Measurements from ENCODE around the gene NUP210L.
"Not testable (repeated sequence)": the region's sequence is repeated elsewhere in the genome, so short reads cannot be mapped to it uniquely, and the experiment has no call there.

The NUP210L gene

DNA sequence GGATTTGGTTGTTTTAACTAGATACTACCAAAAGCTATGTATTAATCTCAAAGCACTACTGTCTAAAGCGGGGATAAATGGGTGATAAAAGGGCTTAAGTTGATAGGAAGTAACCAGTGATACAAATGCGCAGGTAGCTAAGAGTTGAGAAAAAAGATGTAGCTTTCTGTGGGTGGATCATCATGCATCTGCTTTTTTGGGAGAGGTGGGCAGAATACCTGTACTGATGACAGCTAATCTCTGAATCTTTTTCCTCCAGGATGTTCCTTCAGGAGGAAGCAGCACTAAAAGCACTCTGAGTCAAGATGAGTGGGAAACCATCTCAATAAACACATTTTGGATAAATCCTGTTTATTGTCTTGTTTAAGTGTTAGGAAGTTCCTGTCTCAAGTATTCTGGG lies 163.1 kb downstream of the NUP210L start:
- DNase-seq (ENCODE audit: low read depth): no peak

DNA sequence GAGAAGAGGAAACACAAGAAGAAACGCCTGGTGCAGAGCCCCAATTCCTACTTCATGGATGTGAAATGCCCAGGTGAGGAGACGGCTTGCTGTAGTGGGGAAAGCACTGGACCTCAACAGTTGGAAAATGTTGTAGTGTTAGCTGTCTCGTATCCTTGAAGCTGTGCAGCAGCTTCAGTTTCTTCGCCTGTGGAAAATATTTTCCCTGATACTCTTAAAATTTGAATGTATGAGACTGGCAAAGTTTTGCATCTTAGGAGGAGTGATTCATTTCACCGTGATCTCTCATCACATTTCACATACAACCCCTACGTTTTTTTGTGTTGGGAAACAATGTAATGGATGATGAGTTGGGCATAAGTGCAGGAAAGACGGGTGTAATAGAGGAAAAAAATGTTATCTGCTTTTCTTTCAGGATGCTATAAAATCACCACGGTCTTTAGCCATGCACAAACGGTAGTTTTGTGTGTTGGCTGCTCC lies 163.7 kb downstream of the NUP210L start:
- no peak for DNase-seq (ENCODE audit: low read depth)

DNA sequence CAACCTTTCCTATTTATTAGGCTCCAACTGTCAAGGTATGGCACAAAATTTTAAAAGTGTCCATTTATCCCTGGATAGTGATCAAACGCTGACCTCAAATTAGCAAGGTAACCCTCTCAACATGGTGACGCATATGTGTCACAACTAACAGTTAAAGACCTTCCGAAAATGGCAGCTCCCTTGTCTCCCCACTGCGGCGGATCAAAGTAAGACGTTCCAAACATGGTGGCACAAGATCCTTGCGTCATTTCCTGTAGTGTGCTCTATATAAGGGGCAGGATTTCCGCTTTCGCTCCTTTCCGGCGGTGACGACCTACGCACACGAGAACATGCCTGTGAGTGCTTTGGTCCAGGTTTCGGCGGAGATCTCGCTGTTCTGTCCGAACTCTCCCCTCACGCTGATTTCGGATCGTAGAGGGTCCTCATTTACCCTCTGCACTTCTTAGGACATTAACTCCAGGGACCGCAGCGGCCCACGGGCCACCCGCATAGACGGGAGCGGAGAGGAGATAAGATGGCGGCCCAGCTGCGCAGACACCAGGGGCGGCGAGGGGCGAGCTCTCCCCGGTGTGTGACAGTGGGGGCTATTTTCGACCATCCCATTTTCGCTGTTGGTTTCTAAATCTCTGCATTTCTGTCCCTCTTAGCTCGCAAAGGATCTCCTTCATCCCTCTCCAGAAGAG lies 164.3 kb downstream of the NUP210L start, which contains the start of gene RPS27:
Gene RPS27 (plus strand): TSS at position 295 of the 683 bp plus-strand sequence. CDS start 35 bp downstream, at position 330.
- peak; percentile 75 for DNase-seq (ENCODE audit: low read depth)

DNA sequence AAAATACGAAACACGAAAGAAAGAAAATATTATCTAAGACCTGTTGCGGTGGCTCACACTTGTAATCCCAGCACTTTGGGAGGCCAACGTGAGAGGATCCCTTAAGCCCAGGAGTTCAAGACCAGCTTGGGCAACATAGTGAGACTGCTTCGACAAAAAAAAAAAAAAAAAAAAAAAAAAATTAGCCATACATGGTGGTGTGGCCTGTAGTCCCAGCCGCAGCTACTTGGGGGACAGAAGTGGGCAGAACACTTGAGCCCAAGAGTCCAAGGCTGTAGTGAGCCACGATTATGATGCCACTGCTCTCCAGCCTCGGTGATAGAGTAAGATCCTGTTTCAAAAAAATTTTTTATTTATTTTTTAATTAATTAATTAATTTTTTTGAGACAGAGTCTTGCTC lies 167.3 kb downstream of the NUP210L start:
- DNase-seq (ENCODE audit: low read depth): no peak

DNA sequence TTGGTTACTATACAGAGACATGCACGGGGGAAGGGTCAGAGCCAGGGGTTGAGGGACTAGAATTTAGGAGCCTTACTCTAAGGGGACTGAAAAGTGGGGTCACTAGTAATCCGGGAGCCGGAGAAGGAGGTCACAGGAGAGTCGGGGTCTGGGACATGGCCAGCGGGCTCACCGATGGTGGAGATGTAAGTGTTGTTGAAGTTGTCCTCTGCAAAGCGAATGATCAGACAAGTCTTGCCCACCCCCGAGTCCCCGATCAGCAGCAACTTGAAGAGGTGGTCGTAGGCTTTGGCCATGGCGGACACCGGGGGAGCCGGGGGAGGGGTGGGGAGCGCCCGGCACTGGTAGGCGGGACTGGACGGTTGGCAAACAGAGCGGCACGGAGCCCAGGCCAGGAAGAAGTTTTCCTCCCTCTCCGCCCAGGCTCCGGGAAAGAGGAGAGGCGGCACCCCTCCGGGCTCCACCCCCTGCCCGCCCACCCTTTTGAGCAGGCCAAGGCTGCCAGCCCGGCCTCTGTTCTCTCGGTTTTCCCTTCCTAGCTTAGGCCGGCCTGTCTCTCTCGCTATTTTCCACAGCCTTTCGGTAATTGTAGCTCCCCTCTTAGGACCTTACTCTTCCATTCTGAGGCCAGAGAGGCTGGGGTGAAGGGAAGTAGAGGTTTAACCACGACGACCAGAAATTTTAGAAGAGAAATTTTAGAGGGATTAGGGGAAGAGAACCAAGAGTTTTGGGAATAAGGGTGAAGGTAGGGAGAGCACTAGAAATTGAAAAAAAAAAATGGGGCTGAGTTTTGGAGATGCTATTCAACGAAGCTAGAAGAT lies 168.7 kb downstream of the NUP210L start, which contains the start of gene RAB13:
Gene RAB13 (minus strand): TSS at position 399 of the 821 bp plus-strand sequence. CDS start 103 bp downstream, at position 296.
- DNase-seq (ENCODE audit: low read depth): no peak

DNA sequence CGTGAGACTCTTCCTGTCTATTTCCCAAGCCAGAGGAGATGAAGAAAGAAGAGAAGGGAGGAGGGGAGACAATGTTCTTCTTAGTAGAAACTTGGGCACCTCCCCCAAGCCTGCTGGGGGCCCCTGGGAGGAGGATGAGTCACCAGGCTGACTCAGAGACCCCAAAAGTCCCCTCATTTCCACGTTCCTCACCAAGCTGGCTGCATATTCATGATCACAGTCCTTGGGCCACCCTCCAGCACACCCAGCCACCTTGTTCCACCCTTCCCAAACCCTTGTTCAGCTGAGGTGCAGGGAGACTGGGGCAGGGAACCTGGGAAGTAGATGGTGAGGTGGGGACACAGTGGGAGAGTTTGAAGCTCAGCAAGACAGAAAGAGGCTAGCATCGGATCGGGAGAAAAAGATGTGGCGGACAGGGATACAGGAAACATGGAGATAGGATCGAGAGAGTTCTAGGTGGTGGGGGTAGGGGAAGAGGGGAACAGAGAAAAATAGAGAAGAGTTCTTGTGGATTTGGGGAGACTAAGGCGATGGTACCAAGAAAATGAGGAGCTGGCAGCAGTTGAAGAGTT lies 169.4 kb downstream of the NUP210L start:
- no peak for DNase-seq (ENCODE audit: low read depth)

DNA sequence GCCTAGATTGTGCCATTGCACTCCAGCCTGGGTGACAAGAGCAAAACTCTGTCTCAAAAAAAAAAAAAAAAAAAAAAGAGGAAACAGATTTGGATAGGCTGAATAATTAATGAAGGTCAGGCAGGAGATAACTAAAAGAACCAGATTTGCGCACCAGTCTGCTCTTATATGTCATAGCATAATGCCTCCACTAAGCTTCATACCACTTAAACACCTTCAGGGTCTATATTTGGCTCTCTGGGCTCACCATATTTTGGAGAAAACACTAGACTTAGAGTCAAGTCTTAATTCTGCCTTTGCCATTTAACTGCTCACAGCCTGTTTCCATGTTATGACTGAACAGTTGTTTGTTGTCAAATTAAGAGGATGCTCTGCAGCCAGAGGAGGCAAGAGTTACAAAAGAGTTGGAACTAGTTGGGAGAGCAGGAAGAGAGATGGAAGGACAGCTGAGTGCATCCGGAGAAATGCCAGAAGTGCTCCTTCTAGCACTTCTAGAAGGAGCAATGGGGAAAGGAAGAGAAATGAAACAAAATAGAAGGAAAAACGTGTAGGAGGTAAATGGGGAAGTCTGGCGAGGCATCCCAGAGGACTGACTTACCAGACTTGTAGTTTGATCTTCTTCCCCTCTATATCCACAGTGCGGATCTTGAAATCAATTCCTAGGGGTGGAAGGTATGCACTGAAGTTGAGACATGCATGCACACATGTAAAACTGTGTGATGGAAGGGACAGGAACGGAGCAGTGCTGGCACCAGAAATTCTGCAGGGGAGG lies 170.6 kb downstream of the NUP210L start:
- DNase-seq (ENCODE audit: low read depth): no peak

DNA sequence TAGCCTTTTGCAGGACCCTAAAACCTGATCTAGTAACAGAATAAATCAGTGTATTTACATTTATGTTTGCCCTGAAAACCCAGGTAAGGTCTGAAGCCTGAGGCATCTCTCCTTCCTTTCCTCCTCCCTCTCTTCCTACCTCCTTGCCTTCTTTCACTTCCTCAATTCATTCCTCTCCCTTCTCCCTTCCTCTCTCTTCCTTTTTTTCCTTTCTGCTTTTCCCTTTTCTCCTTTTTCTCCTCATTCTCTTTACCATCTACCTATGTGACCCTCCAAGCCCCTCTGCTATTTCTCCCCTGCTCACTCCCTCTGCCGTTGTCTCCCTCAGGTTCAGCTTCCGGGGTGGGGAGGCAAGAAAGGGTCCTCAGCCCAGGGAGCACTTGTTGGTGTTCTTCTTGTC lies 173.1 kb downstream of the NUP210L start:
- DNase-seq (ENCODE audit: low read depth): not testable (repeated sequence)

DNA sequence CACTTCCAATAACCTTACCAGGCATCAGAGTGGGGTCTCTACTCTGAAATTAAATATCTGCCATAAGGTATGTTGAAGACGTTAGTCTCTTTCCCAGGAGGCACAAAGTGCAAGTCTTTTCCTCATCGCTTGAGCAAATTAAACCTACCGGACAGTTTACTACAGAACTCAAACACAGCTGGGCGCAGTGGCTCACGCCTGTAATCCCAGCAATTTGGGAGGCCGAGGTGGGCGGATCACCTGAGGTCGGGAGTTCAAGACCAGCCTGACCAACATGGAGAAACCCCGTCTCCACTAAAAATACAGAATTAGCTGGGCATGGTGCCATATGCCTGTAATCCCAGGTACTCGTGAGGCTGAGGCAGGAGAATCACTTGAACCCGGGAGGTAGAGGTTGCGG lies 175.8 kb downstream of the NUP210L start:
- not testable (repeated sequence) for DNase-seq (ENCODE audit: low read depth)

DNA sequence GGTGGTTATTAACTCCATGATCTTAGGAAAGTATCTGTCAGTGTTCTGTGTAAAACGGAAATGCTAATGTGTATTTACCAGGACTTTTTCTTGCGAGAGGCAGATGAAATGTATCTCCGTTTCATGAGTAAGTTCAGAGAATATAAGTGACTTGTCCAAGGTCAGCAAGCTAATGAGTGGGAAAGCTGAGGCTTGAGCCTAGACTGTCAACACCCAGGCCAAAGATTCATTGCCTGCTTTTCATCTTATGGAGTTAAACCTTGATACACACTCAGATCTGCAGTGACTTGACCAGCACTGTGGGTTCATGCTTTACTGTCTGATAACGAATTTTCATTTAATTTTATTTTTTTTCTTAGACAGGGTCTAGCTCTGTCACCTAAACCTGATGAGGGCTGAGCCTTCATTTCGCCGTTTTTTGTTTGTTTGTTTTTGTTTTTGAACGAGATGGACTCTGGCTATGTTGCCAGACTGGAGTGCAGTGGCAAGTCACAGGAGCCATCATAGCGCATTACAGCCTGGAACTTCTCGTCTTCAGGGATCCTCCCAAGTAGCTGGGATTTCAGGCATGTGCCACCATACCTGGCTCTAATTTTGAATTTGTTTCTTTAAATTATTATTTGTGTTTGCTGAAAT lies 176.5 kb downstream of the NUP210L start:
- DNase-seq (ENCODE audit: low read depth): no peak

DNA sequence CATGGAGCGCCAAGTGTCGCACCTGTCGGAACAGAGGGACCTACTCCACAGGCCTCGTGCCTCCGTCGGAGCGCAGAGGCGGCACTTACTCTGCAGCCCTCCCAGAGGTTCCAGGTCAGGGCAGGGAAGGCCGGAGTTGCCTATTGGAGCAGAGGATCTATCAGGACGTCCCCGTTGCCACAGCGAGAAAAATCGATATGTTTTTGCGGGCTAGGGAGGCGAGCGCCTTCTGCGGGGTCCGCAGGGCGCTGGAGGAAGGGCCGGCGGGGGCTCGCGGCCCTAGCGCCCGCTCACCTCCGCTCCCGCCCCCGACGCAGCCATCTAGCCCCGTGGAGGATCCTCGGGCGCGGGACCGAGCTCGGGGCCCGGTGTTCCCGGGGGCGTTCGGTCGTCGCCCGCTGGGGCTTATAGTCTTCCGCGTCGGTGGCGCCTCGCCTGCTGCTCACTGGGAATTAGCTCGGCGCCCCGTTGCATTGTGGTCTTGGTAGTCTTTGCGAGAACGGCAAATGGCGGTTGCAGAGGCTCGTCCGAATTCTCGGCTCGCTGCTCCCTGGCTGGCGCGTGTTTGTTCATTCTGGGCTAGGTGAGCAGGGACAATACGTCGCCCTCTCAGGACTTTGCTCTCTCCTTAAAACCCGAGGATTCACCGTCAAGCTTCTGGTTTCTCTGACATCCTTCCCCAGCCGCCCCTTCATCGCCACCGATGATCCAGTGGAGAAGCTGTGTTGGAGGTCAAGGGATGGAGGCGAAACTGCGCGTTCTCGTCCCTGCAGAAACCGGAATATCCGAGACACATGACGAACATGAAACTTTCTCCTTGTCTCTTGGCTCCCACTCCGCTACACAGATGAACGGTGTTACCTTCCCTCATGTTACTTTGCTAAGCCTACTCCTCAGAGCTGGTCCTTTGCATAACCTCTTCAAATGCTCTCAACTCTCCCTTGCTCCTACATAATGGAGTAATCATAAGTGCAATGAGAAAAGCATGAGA lies 177.3 kb downstream of the NUP210L start, which contains the start of gene JTB:
Gene JTB (minus strand): TSS at position 425 of the 991 bp plus-strand sequence. CDS start 422 bp downstream, at position 3.
- peak; percentile 76 for DNase-seq (ENCODE audit: low read depth)

DNA sequence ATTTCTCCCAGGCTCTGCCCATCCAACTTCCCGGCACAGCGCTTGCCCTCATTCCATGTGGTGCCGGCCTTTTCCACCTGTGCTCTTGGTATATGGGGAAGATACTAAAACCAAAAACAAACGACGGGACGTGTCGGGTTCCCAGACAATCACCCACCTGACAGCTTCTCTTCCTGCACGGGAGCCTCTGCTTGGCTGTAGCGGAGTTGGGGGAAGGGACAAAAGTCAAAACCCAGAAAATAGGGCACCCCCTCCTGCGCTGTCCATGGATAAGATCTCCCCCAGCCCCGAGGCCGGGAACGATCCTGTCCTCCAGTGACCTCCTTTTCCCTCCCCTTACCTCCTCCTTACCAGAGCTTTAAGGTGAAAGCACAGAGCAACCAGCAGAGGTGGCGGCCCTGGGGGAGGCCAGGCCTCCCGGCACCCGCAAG lies 178.0 kb downstream of the NUP210L start:
- DNase-seq (ENCODE audit: low read depth): no peak

DNA sequence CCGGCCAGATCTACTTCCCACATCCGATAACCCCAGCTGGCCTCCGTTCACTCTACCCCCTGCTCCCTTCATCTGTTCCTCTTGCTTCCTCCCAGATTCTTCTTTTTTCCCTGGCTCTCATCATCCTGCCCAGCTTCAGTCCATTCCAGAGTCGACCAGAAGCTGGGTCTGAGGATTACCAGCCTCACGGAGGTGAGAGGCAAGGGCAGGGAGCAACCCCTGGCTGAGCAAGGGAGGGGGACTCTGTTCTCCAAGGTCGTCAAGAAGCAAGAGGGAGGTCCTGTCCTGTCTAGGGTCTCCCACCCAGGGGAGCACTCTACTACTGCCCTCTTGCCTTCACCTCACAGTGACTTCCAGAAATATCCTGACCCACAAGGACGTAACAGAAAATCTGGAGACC lies 181.3 kb downstream of the NUP210L start:
- DNase-seq (ENCODE audit: low read depth): no peak

DNA sequence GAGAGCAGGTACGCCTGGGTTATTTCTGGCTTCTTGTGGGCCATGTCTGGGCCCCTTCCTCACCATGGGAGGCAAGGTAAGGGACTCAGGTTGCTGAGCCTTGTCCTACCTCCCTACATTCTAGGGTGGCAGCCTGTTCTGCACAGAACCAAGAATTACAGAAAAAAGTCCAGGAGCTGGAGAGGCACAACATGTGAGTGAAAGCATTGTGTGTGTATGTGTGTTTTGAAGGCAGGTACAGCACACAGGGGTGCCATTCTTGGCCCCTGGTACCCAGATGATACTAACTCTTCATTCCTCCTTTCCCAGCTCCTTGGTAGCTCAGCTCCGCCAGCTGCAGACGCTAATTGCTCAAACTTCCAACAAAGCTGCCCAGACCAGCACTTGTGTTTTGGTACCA lies 181.8 kb downstream of the NUP210L start:
- no peak for DNase-seq (ENCODE audit: low read depth)

DNA sequence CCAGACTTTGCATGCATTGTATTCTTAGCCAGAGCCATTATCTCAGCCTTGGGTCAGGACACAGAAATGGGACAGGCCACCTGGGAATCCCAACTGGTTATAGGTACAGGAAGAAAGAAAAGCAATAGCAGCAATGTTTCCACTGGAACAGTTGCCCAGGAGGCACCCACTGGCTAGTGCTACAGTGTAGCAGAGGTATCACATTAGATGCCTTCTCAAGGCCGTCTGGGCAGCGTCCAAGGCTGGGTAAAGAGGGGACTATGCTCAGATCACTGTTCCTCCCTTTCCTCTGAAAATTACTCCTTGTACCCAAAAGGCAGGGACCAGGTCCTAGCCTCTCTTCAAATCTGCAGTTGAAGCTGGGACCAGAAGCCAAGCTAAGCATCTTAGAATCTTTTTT lies 184.5 kb downstream of the NUP210L start:
- no peak for DNase-seq (ENCODE audit: low read depth)

DNA sequence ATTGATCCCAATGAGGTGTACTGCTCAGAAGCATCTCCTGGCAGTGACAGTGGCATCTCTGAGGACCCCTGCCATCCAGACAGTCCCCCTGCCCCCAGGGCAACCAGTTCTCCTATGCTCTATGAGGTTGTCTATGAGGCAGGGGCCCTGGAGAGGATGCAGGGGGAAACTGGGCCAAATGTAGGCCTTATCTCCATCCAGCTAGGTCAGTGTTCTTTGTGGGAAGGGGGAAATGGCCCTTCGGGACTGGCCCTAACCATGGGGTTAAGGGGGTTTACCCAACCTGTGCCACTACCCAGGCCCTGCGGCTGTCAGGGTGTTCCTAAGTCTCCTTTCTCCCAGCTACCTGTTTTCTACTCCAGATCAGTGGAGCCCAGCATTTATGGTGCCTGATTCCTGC lies 185.9 kb downstream of the NUP210L start:
- no peak for DNase-seq (ENCODE audit: low read depth)

DNA sequence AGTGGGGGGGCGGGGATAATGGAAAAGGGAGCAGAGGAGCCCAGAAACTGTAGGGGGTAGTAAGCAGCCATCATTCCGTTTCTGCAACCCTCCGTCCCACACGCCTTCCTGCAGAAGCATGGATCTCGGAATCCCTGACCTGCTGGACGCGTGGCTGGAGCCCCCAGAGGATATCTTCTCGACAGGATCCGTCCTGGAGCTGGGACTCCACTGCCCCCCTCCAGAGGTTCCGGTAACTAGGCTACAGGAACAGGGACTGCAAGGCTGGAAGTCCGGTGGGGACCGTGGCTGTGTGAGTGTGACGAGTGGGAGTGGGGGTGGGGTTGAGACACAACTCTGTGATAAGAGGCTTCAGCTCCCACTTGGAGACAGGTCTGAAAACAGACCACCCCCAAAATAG lies 186.5 kb downstream of the NUP210L start:
- DNase-seq (ENCODE audit: low read depth): no peak

DNA sequence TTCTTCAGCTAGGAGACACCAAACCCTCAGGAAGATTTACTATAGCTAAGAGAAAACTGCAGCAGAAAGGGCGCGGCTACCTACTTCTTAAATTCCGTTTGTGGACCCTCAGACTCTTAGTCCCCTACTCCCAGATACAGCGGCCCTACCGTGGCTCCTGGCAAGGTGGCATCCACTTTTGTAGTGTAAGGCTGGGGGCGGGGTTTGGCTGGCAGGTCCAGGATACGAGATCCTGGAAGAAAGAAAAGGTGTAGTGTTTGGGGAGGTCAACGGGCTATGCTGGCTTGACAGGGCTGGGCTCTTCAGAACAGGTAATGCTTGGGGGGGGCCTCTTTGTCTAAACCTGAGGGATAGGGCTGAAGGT lies 186.9 kb downstream of the NUP210L start:
- no peak for DNase-seq (ENCODE audit: low read depth)

DNA sequence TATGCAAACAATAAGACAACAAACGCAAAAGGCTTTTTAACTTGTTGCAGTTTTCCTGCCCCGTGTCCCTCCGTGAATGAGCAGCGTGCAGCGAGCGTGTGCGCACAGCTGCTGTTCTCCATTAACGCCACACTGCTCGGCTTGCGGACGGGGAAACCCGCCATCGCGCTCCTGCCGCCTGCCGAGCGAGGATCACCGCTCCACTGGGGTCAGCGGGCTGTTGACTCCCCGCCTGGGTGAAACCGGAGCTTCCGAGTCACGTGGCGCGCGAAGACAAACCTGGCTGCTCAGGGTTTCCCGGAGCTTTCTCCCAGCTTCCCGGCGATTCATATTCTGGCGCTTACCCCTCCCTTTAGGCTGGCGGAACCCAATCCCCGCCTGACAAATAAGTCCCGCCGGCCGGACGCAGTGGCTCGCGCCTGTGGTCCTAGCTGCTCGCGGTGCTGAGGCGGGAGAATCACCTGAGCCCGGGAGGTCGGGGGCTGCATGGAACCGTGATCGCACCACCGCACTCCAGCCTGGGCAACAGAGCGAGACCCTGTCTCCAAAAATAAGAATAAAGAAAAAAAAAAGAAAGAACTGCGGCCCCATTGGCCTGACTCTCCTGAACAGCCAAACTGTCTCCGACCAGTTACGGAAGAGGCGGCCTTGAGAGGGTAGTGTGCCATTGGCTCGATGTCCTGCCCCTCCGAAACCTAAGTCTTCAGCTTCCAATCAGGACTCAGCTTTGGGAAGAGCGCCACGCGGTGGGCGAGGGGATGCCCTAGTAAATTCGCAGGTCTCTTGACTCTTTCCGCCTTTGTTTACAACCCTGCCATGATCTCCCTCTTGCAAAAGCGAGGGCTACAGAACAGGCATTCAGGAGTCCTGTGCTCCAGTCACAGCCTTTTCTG lies 187.5 kb downstream of the NUP210L start, which contains the start of gene CREB3L4:
Gene CREB3L4 (plus strand): TSS at position 796 of the 893 bp plus-strand sequence. CDS start 624 bp downstream, outside the sequence.
- peak; percentile 74 for DNase-seq (ENCODE audit: low read depth)

Data from activated T-helper 9 cell treated with anti-CD3 and anti-CD28 coated beads, Interleukin-2, amount 50 U/mL, for 16 hours (primary cell).